NCI-H2107 treated with DMSO at 0.1 percent for 48 hours (cell line): Measurements from ENCODE around the gene SFXN3.

Experiments used
- DNase-seq: peaks from one replicate; lab custom pipeline; 2025; ENCODE audit not compliant: unreplicated experiment; lab: John Stamatoyannopoulos, UW

The SFXN3 gene

DNA sequence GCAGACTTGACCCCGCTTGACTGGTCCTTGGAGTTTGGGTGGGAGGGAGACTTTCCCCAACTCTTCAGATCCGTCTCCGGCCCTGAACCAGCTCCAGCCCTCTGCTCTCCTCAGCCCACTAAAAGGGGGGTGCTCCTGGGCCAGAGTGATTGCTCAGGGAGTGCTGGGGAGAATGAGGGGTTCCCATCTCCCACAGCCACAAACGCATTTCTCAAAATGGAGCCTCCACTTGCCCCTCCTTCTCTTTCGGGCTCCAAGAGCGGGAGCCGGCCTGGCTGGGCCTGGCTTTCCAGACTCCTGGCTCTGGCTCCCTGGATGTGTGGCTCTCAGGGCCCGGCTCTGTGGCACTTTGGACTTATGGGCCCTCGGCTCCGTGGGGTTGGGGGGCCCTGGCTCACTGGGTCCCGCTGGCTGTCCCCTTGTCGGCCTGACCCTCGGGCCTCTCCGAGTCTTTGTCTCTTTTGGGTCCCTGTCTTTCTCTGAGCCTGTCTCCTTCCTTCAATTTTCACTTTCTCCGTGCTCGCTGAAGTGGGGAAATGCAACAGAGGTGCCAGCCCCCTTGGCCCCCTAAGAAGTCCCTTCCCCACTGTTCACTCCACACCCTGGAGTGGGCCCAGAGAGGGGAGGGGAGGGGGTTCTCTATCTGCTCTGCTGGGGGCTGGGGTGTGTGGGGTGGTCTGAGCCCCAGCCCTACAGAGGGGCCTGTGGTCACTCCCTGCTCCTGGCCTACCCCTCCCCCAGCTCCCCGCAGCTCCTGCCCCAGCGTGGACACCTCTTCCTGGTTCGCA, 30.7 kb upstream of the SFXN3 start:
- no peak for DNase-seq

DNA sequence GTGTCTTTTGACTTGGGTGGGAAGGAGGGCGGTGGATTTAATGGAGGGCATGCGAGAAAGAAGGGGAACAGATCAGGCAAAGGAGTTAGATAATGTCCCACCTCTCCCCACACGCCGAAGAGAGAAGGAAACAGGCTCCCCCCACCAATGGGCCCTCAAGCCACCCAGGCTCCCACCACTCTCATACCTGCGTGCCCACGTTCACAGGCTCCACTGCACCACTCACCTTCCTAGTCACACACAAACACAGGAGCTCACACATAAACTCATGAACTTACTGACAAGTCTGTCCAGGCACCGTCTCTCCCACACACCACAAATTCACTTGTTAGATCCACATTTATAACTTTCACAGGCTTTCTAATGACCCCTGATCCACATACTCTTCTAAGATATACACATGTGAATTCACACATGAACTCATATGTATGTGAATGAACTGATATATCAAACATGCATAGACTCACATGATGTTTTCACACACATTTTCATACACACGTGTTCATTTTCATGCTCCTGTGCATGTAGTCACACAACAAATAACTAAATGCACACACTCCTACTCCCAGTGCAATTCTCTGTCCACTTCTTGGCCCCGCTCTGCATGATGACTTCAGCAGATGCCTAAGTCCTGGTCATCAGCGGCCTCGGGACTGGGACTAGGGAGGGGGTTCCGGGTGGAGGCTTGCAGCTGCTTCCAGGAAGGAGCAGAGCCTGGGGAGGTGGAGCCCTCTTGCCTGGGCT, 29.9 kb upstream of the SFXN3 start:
- no peak for DNase-seq

DNA sequence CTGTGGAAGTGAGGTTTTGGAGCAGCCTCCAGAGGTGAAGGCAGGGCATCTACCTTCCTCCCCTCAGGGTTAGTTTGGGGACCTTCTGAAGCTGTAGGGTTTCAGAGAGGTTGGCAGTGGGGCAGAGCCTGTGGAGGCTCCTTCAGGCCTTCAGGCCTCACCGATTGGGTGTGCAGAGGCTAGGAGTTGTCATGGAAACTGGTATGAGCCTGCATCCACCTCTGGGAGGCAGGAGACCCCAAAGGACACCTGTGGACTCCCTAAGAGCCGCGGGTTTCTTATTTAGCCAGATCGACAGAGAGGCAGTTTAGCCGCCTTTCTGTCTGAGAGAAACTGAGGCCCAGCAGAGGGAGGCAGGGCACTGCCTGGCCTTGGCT, 29.4 kb upstream of the SFXN3 start:
- no peak for DNase-seq

DNA sequence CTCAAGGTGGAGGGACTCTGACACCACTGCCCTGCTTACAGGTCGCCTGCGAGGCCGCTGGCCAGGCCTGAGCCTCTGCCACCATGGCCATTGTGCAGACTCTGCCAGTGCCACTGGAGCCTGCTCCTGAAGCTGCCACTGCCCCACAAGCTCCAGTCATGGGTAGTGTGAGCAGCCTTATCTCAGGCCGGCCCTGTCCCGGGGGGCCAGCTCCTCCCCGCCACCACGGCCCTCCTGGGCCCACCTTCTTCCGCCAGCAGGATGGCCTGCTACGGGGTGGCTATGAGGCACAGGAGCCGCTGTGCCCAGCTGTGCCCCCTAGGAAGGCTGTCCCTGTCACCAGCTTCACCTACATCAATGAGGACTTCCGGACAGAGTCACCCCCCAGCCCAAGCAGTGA, 28.6 kb upstream of the SFXN3 start:
- no peak for DNase-seq

DNA sequence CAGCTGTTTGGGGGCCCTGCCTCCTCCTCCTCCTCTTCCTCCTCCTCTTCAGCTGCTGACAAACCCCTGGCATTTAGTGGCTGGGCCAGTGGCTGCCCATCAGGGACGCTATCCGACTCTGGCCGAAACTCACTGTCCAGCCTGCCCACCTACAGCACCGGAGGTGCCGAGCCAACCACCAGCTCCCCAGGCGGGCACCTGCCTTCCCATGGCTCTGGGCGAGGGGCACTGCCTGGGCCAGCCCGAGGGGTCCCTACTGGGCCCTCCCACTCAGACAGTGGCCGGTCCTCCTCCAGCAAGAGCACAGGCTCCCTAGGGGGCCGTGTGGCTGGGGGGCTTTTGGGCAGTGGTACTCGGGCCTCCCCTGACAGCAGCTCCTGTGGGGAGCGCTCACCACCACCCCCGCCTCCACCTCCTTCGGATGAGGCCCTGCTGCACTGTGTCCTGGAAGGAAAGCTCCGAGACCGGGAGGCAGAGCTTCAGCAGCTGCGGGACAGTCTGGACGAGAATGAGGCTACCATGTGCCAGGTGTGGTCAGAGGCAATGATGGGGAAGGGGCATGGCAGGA, 27.3 kb upstream of the SFXN3 start:
- no peak for DNase-seq

DNA sequence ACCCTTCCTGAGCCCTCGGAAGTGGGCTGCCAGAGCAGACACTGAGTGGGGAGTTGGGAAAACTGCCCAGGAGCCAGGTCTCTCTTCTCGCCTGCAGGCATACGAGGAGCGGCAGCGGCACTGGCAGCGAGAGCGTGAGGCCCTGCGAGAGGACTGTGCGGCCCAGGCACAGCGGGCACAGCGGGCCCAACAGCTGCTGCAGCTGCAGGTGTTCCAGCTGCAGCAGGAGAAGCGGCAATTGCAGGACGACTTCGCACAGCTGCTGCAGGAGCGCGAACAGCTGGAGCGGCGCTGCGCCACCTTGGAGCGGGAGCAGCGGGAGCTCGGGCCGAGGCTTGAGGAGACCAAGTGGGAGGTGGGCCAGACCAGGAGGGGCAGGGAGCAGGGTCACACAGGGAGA, 25.7 kb upstream of the SFXN3 start:
- no peak for DNase-seq

DNA sequence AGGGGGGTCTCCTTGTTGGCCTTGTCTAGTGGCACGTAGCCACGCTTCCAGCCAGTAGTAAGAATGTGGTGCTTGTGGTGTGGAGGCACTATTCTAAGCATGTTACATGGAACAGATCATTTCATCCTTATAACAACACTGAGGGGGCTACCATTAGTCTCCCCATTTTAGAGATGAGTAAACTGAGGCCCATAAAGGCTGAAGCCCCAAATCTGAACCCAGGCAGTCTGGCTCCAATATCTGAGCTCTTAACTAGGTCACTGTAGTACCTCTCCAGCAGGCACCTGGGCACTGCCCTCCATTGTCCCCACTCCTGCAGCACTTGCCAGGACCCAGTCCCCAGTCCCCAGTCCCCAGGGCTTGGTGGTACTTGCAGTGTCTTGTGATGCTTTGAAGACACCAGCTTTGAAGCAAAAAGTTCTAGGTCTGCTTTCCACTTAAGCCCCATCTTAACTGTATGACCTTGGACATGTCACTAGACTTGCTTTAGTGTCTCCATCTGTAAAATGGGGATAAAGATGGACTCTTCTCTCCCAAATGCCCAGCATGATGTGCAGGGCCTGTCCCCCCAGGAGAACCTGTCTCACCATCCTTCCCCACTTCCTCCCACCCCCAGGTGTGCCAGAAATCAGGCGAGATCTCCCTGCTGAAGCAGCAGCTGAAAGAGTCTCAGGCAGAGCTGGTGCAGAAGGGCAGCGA, 25.0 kb upstream of the SFXN3 start:
- DNase-seq: no peak

DNA sequence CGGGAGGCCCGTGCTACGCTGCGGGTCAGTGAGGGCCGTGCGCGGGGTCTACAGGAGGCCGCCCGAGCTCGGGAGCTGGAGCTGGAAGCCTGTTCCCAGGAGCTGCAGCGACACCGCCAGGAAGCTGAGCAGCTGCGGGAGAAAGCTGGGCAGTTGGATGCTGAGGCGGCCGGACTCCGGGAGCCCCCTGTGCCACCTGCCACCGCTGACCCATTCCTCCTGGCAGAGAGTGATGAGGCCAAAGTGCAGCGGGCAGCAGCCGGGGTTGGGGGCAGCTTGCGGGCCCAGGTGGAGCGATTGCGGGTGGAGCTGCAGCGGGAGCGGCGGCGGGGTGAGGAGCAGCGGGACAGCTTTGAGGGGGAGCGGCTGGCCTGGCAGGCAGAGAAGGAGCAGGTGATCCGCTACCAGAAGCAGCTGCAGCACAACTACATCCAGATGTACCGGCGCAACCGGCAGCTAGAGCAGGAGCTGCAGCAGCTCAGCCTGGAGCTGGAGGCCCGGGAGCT, 24.4 kb upstream of the SFXN3 start:
- DNase-seq: no peak

DNA sequence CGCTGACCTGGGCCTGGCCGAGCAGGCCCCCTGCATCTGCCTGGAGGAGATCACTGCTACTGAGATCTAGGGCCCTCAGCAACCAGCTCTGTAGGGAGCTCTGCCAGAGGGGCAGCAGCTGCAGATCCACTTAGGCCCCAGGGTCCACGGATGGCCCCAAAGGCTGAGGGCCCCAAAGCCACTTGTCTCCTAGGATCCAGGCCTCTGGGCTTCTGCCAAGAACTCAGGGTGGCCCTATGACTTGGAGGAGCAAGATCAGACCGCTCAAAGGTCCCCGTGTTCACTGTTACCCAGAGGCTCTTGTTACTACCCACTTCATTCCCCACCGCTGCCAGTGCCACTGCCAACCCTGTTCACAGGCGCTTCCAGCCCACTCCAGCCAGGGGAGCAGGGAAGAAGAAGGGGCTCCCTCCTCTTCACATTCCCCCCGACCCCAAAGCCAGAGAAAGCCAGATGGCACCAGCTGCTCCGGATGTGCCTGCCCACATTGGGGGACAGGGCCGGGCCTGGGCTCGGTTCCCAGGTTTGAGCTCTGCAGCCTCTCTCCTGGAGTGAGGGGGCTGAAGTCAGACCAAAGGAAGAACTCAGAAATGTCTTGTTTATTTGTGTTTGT, 23.8 kb upstream of the SFXN3 start:
- no peak for DNase-seq

DNA sequence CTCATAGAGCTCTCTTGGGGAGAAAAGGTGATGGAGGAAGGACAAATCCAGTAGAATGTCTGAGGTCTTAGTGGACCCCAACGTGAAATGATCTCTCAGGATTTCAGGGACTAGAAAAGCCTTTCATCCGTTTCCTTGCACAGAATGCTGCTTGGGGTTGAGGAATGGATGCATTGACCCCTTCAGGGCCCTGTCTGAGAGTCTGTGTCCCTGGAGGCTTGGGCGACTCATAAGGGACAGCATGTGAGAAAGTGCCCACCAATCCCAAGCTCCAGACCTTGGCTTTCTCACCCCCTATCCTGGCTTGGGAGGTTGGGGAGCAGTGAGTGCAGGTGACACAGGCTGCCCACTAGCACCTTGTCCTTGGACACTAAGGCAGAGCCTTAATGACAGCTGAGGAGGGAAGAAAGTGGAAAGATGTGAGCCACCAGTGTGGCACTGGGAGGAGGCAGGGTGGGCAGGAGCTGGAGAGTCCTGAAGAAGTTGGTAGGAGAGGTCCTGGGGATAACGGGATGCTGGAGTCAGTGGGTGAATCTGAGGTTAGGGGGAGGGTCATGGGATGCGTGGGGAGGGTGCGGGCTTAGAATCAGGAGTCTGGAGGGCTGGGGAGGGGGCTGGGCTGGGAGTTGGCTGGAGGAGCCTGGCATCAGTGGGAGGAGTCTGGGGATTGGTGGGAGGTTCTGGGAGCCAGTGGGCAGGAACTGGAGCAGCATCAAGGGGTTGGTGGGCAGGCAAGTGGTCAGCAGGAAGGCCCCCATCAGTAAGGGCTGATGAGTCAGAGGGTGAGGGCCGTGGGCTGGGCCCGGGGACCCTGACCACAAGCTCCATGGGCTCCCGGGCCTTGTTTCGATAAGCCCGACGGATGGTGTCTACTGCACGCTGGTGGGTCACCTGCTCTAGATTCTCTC, 22.9 kb upstream of the SFXN3 start:
- no peak for DNase-seq

DNA sequence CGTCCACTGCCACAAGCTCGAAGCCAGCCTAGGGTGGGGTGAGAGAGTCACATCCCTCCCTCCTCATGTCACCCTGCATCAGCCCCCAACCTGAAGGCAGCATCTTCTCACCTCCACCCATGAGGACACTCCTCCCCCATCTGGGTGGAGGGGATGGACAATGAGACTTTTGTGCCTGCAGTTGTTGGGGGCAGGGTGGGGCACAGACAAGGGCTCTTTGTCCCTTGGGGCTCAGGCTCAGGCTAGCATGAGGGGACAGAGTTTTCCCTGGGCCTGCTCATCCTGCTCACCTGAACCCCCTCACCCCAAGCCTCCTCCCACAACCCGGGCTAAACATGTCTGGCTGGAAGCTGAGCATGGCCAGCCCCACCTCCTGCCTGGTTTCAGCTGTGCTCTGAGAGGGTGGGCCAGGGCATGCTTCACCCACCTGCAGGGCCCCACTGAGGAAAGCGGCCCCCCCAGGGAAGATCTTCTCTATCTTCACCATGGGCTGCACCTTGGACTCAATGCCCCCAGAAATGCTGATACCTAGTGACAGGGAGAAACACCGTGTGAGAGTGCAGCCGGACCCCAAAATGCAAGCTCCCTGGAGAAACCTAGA, 22.1 kb upstream of the SFXN3 start:
- no peak for DNase-seq

DNA sequence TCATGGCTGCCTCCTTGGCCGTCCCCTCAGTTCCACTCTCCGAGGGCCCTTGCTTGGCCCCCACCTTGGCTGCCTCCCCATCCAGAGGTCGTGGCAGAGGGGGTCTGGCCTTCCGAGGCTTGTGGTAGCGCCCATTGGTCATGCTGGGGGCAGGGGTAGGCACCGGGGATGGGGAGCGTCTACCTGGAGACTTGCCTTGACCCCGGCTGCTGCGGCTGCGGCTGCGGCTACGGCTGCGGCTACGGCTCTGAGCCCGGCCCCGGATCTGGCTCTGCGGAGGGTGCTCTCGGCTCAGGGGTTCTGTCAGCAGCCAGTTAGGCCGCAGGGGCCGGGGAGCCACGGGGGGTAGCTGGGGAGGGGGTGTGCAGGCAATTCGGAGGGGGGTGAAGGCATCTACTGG, 20.7 kb upstream of the SFXN3 start:
- DNase-seq: no peak

DNA sequence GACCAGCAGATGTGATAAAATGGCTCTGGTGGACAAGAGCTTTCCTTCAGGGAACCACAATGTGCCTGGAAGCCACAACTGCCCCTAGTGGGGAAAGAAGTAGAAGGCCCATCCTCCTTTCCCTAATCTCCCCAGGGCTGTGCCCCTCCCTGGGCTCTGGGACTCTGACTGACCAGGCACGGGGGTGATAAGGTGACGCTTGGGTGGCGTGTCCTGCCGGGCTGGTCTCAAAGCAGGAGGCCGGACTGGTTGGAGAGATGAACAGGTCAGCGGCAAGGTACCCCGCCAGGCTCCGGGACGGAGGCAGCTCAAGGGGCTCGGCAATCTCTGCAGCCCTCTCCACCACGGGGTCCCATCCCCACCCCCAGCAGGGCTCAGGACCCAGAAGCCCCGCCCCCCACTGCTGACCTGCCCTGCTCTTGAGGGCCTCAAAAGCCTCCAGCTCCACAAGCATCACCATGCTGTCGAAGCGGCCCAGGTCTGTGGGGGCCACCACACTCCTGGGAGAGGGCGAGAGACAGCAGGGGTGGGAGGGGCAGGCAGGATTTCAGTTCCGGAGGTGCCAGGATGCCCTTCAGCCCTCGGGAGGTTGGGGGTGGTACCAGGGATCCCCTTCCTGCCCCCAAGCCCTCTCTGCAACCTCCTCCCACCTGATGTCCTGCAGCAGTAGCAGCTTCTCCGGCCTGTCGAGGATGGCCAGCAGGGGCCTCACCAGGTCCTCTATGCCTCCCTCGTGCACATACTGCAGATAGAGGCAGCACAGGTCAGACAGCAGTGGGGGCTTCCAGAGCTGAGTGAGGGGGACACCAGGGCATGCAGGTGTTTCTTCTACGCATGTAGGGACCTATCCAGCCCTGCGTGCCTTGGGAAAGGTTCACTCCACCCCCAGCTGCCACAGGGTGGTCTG, 19.3 kb upstream of the SFXN3 start:
- no peak for DNase-seq

DNA sequence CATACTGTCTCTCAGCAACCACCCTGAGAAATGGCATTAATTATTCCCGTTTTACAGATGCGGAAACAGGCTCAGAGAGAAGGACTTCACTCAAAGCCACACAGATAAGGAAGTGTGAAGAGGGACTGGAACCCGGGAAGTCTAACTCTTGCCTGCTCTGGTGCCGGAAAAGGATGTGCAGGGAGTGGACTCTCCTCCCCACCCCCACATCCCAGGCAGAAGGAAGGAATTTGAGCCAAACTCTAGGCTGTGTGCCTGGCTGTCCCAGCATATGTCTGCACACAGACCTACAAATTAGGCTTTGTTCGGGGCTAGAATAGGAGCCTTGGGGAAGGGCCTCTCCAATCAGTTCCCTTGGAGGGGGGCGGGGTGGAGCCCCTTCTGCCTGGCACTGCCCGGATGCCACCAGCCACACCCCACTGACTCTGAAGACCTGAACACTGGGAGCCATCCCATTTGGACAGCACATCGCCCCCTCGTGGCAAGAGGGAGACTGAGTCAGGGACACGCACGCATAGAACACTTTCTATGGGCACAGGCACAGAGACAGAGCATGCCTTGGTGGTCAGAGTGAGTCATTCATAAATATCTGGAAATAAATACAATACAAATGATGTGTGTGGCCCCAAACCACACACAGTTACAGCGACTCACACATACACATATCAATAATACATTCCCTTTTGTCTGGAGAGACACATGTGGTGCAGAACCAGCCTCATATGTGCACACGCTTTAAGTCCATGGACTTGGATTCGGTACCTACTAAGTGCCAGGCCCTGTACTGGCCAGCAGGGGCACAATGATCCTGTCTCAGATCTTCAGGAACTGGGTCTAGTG, 18.3 kb upstream of the SFXN3 start:
- peak; percentile 69 for DNase-seq

DNA sequence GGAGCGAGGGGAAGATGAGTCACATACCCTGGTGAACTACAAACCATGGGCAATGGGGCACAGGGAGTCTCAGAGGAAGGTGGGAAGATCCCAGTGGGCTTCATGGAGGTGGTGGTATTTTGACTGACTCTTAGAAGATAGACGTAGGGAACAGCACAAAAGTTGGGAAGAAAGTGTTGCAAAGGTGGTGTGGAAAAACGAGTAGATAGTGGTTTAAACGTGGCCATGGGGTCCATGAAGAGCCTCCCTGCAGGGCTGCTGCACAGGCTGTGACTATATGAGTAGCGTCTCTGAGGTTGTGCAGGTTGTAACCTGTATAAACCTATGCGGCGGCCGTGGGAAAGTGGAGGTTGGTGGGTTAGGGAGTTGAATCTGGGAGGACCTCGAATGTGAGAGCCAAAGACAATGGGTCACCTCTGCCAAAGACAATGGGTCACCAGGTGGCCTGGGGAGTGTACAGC, 17.6 kb upstream of the SFXN3 start:
- DNase-seq: no peak

DNA sequence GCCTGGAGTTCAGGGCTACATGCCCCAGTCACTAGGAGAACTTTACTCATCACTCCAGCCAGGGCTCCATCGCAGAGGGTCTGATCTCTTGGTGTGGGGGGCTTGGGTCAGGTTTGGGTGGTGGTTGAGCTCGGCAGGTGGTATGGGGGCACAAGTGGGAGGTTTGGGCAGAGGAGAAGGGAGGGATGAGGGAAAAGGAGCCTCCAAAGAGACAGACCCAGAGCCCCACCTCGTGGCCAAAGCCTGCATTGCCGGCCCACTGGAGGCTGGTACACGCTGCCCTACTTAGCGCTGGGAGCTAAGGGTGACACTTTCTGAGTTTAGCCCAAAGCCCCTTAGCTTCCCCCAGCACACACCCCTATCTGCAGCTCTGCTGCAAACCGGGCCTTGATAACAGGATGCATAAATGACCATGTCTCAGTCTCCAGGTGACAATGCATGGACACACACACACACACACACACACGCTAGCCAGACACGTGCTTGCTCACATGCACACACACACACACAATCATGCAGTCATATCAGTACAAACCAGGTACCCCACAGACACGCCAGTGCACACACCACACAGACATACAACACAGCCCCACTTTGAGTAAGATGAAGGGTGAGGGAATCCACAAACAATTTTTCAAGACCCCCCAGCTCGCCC, 16.7 kb upstream of the SFXN3 start:
- DNase-seq: no peak

DNA sequence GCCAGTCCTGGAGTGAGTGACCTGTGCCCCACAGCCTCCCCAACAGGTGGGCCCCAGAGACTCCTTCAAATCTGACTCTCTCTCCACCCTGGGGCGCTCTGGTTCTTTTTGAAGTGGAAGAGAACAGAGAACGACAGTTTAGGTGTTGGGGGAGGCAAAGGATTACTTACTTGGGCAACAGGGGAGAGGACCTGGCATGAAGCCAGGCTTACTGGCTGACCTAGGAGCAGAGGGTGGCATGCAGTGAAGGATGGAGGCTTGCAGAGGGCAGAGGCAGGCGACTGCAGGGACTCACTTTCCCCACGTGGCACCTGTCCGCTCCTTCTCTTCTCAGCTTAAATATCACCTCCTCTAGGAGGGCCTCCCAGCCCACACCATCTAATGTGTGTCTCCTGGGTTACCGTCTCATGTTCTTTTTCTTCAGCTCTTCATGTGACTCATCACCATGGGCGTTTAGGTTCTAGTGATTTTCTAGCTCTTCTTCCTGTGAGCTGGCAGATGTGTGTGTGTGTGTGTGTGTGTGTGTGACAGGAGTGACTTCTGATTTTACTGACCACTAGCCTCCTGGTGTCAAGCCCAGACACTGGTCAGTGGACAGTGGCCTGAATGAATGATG, 16.0 kb upstream of the SFXN3 start:
- DNase-seq: no peak
